SK-N-DZ (cell line): ENCODE results near the gene VDAC1.

Experiments
- DNase-seq: peaks from one replicate; pipeline ENCODE4 v3.0.0-alpha.2; 2015; ENCODE audit warnings: low spot score

VDAC1 gene

DNA sequence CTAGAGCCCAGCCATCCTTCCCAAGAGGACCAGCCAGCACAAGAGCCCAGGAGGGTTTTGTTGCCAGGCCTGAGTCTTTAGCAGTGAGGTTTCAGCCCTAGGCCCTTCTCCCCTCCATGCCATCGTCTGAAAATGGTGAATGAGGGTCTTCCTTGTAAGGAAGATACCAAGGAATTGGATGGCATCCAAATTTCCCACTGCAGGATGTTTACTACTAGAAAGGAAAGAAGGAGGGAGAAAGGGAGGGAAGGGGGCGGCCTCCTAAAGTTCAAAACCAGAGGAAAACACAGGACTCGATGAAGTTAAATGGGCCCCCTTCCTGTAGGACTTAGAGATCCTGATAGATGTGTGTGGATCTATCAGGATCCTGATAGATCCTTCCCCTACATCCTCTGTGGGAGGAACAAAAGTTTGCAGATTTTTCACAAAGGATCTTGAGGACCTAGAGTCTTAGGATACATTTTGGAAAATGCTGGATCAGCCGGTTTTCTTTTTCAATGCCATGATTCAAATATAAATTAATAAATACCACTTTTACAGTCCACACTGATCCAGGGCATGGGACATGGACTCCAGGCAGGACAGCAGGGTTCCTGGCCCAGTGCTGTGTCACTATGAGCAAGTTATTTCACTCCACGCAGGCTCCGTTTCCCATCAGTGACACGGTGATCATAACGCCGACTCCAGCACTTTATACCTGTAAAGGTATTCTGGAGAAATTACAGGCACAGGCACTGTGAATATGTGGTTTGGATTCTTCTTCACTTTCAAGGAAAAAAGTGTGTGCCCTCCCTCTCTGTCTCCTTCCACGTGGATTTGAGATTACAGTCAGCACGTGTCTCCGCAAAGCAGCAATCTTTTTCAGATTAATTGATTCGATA, 77.2 kb downstream of the VDAC1 start:
- no peak for DNase-seq

DNA sequence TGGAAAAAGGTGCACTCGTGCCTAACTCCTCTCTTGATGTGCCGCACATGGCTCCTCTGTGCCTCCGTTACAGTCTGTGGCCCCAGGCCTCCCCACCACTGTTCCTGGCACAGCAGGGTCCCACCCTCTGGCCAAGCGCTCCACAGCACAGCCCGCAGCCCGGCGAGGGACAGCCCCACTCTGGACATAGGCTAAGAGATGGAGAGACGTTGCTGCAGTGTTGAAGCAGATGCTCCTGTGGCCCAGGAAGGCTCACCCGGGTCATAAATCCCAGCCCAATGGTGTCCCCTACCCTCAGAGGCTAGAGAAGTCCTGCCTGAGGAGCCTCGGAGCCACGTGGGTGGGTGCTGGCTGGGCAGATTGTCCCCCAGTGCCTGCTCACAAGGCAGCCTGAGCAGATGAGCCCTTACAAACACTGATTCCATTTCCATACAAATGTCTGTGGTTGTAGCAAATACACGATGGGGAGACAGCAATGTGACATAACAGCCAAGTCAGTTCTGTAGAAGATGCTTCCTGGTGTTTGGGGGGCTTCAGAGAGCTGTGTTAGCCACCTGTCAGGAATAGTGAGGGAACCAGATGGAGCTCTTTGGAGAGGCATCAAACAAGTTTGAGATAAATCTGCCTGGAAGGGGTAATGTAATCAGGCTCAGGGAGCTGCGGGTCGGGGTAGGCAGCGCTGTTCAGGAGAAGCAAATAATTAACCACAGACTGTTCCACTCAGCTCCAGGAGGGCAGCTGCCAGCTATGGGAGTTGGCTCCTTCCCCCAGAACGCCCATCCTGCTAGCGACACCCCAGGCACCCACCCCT, 78.1 kb downstream of the VDAC1 start:
- peak; percentile 83 for DNase-seq

DNA sequence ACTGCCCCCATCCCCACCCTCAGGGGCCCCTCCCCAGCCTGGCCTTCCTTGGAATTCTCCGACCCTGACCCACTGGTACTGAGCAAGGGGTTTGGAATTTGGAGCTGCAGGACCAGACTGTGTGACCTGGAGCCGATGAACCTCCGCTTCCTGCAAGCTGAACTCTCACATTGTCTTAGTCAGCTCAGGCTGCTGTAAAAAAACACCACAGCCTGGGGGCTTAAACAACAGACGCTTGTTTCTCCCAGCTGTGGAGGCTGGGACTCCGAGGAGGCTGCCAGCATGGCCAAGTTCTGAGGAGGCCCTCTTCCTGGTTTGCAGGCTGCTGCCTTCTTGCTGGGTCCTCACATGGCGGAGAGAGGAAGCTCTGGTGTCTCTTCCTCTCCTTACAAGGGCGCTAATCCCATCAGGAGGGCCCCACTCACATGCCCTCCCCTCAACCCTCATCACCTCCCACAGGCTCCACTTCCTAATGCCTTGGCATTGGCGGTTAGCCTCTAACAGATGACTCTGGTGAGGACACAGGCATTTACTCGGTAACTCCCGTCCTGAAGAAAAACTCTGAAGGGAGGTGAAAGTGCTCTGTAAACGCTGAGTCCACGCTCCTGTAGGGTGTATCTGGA, 78.8 kb downstream of the VDAC1 start:
- no peak for DNase-seq

DNA sequence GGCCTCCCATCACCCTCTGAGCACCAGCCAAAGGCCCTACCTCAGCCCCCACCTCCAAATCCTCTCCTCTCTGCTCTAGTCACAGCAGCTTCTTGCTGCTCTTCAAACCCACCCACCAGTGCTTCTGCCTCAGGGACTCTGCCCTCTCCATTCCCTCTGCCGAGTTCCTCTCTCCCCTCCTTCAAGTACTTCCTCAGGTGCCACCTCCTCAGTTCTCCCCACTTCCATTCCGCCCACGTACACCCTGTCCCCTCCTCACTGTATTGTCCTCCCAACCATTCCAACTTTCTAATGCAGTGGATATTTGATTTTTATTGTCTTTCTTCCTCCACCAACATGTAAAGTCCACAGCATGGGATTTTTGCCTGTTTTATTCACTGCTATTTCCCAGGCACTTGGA, 79.5 kb downstream of the VDAC1 start:
- DNase-seq, result no peak

DNA sequence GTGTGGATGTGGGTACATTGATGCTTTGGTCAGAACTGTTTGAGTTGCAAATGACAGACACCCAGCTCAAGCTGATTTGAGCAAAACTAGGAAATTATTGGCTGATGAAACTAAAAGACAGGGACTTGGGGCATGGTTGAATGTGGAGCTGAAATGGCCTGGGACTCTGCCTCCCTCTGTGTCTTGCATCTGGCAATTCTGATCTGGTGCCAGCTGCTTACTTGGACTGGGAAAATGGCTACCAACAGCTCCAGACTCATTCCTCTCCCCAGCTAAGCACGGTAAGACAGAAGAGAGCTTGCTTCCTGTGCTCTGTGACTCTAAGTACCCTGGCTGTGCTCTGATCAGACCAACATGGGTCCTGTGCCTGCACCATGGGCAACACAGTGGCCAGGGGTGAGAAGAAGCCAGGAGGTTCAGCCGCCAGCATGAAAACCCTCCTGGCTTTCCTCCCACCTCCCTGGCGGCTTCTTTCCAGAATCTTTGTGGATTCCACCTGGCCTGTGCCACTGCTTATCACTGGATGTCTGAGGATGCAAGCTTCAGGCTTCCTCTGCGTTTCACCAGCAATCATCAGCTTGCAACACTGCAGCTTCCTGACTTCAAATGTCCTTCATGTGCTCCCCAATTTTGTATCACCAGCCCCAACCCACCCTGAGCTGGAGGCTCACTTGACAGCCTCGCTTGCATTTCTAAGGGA, 80.4 kb downstream of the VDAC1 start:
- DNase-seq, result no peak

DNA sequence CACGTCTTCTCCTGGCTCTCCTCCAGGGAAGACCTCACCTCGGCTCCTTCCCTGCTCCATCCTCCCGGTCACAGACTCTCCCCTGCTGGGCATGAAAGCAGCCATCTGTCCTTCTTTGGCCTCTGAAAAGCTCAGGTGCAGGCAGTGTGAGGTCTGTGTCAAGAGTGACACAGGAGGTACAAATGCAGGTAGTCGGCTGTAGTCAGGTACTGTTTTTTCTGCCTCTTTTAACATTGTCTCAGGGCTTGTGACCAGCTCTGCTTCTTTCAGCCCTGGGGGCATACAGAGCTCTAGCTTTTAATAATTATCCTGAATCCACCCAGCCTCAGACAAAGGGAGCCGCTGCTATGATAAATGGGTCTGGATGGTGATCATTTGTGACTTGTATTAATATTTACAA, 82.8 kb downstream of the VDAC1 start:
- DNase-seq, result no peak
